Measurements from ENCODE around the gene WDR90.

The WDR90 gene

GRCh38 chr16:640614-641013 lies 8.6 kb upstream of the WDR90 start:
- no peak for DNase-seq

- peak; percentile 65 to 76 for DNase-seq
Measured at GRCh38 chr16:641326-642188, 7.6 kb upstream of the WDR90 start, which contains the start of gene MCRIP2. Gene MCRIP2, plus strand, starts transcription at chr16:641828. Its CDS starts 164 bp downstream, at chr16:641992.

- DNase-seq = peak; percentile 83 to 85
Measured at GRCh38 chr16:642189-643049, 6.7 kb upstream of the WDR90 start.

GRCh38 chr16:643050-643368 lies 6.2 kb upstream of the WDR90 start:
- DNase-seq = no peak

- DNase-seq = no peak
Measured at GRCh38 chr16:644556-644955, 4.6 kb upstream of the WDR90 start.

GRCh38 chr16:645852-646678 lies 3.1 kb upstream of the WDR90 start:
- DNase-seq = no peak

GRCh38 chr16:646679-647172 lies 2.4 kb upstream of the WDR90 start:
- DNase-seq = no peak

- DNase-seq = no peak
Measured at GRCh38 chr16:647173-647902, 1.8 kb upstream of the WDR90 start.

- peak in 1 of 2 experiments; percentile 25 for DNase-seq
Measured at GRCh38 chr16:648071-648780, 939 bp upstream of the WDR90 start.

GRCh38 chr16:649631-650030 lies 466 bp downstream of the WDR90 start:
- no peak for DNase-seq

- DNase-seq = no peak
Measured at GRCh38 chr16:651844-652243, 2.7 kb downstream of the WDR90 start.

GRCh38 chr16:652454-653305 lies 3.5 kb downstream of the WDR90 start:
- no peak for DNase-seq

GRCh38 chr16:654034-654433 lies 4.9 kb downstream of the WDR90 start:
- no peak for DNase-seq

- no peak for DNase-seq
Measured at GRCh38 chr16:657487-657886, 8.3 kb downstream of the WDR90 start.

GRCh38 chr16:658679-659571 lies 9.8 kb downstream of the WDR90 start:
- no peak for DNase-seq

GRCh38 chr16:659618-660017 lies 10.5 kb downstream of the WDR90 start:
- no peak for DNase-seq

GRCh38 chr16:660132-660458 lies 10.9 kb downstream of the WDR90 start:
- DNase-seq = no peak

GRCh38 chr16:660459-661183 lies 11.5 kb downstream of the WDR90 start:
- DNase-seq = no peak

Measured in AML-193 (cell line).